ENCODE measurements around the gene NCEH1.
"Not testable (repeated sequence)": the region's sequence is repeated elsewhere in the genome, so short reads cannot be mapped to it uniquely, and the experiment has no call there.

The NCEH1 gene

DNA sequence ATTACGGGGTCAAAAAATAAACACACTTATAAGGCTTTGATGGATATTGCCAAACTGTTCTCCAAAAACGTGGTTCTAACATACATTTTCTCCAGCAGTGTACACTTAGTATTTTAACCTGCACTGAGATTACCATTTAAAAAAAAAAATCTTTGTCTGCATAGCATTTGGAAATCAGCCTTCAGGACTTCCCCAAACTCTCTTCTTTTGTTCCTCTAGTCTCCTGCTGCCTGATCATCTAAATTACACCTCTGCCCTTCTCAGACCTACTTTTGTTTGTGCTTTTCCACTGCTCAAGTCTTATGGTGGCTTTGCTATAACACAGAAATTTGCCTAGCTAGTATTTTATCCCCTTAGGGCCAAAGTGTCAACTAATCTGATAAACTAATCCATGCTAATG lies 3.8 kb downstream of the NCEH1 start:
- no peaks in the 10 kb centered on the region for H3K79me2 ChIP-seq (ENCODE audit: control insufficient read depth, insufficient read depth, low read length, poor library complexity)
- no peak overlapping the region for H2BK120ac ChIP-seq (ENCODE audit: insufficient read depth, low read length, poor library complexity)
- no peak overlapping the region for H2AK5ac ChIP-seq (ENCODE audit: low read length)
- no peak overlapping the region for H3K14ac ChIP-seq (ENCODE audit: low read length)
- no peak overlapping the region for H3K23ac ChIP-seq (ENCODE audit: low read length)
- no peak overlapping the region for H3K4ac ChIP-seq (ENCODE audit: low read depth, low read length)
- H3K4me1 ChIP-seq (ENCODE audit: control insufficient read depth in 1 of 2, insufficient read depth in 2 of 2, low read length in 2 of 2) = peaks cover 2 to 4% of the 10 kb centered on the region in 2 experiments
- H3K4me2 ChIP-seq (ENCODE audit: low read length) = no peak overlapping the region
- no peaks in the 10 kb centered on the region for H3K9me3 ChIP-seq (ENCODE audit: insufficient read depth, low read depth, low read length)
- H3K27me3 ChIP-seq (ENCODE audit: insufficient read depth, low read length) = no peaks in the 10 kb centered on the region
- no peak for DNase-seq
- no peak overlapping the region for H2BK12ac ChIP-seq (ENCODE audit: low read length)
- no peak overlapping the region for H4K8ac ChIP-seq (ENCODE audit: low read depth, low read length)
- H2BK5ac ChIP-seq (ENCODE audit: low read depth, low read length, poor library complexity) = no peak overlapping the region
- no peak overlapping the region for H4K91ac ChIP-seq (ENCODE audit: low read depth, low read length)
- no peak overlapping the region for H3K27ac ChIP-seq (ENCODE audit: low read depth, low read length)
- peaks cover 2% of the 10 kb centered on the region for H3K79me1 ChIP-seq (ENCODE audit: low read length)
- H4K12ac ChIP-seq (ENCODE audit: low read depth, low read length) = no peak overlapping the region
- H3K4me3 ChIP-seq (ENCODE audit: low read depth, low read length) = no peak overlapping the region
- no peak overlapping the region for H3K9ac ChIP-seq (ENCODE audit: low read length)
- H3K36me3 ChIP-seq (ENCODE audit: control insufficient read depth in 1 of 2, insufficient read depth in 2 of 2, low read length in 2 of 2) = no peaks in the 10 kb centered on the region
- no peak overlapping the region for H3K18ac ChIP-seq (ENCODE audit: low read length)
- no CpG with 5 or more reads among the region's 2 CpGs for WGBS (ENCODE audit: extremely low coverage, insufficient coverage, insufficient read length)
- H2AFZ ChIP-seq (ENCODE audit: insufficient read depth, low read length, poor library complexity) = no peak overlapping the region

DNA sequence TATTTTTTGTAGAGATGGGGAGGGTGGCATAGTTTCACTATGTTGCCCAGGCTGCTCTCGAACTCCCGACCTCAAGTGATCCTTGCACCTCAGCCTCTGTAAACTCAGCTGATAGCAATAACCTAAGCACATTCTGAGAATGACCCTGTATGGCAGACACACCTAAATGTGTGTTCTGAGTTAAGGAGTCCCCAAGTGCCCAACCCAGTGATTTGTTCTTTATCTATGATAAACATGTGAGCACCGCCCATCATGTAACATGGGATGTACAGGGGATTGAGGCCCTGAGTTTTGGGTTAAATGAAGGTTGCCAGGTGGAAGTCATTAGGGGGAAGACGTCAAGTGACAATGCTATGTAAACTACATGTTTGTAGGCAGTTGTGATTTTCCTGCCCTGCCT lies 5.7 kb downstream of the NCEH1 start:
- H2BK12ac ChIP-seq (ENCODE audit: low read length) = no peak overlapping the region
- no peaks in the 10 kb centered on the region for H3K79me2 ChIP-seq (ENCODE audit: control insufficient read depth, insufficient read depth, low read length, poor library complexity)
- H3K4ac ChIP-seq (ENCODE audit: low read depth, low read length) = no peak overlapping the region
- H4K12ac ChIP-seq (ENCODE audit: low read depth, low read length) = no peak overlapping the region
- H3K27ac ChIP-seq (ENCODE audit: low read depth, low read length) = no peak overlapping the region
- H4K91ac ChIP-seq (ENCODE audit: low read depth, low read length) = no peak overlapping the region
- no peak overlapping the region for H3K18ac ChIP-seq (ENCODE audit: low read length)
- no peak overlapping the region for H3K9ac ChIP-seq (ENCODE audit: low read length)
- no peak overlapping the region for H3K4me2 ChIP-seq (ENCODE audit: low read length)
- H4K8ac ChIP-seq (ENCODE audit: low read depth, low read length) = no peak overlapping the region
- no peaks in the 10 kb centered on the region for H3K79me1 ChIP-seq (ENCODE audit: low read length)
- no peak overlapping the region for H2AK5ac ChIP-seq (ENCODE audit: low read length)
- H3K36me3 ChIP-seq (ENCODE audit: control insufficient read depth in 1 of 2, insufficient read depth in 2 of 2, low read length in 2 of 2) = no peaks in the 10 kb centered on the region
- WGBS (ENCODE audit: extremely low coverage, insufficient coverage, insufficient read length) = no CpG with 5 or more reads among the region's 4 CpGs
- H3K14ac ChIP-seq (ENCODE audit: low read length) = no peak overlapping the region
- H3K23ac ChIP-seq (ENCODE audit: low read length) = no peak overlapping the region
- no peak overlapping the region for H2BK5ac ChIP-seq (ENCODE audit: low read depth, low read length, poor library complexity)
- H3K9me3 ChIP-seq (ENCODE audit: insufficient read depth, low read depth, low read length) = no peaks in the 10 kb centered on the region
- no peaks in the 10 kb centered on the region for H3K27me3 ChIP-seq (ENCODE audit: insufficient read depth, low read length)
- no peak overlapping the region for H2BK120ac ChIP-seq (ENCODE audit: insufficient read depth, low read length, poor library complexity)
- H3K4me1 ChIP-seq (ENCODE audit: control insufficient read depth in 1 of 2, insufficient read depth in 2 of 2, low read length in 2 of 2) = peaks cover 2% of the 10 kb centered on the region in 2 experiments
- H3K4me3 ChIP-seq (ENCODE audit: low read depth, low read length) = no peak overlapping the region
- no peak overlapping the region for H2AFZ ChIP-seq (ENCODE audit: insufficient read depth, low read length, poor library complexity)
- no peak for DNase-seq

DNA sequence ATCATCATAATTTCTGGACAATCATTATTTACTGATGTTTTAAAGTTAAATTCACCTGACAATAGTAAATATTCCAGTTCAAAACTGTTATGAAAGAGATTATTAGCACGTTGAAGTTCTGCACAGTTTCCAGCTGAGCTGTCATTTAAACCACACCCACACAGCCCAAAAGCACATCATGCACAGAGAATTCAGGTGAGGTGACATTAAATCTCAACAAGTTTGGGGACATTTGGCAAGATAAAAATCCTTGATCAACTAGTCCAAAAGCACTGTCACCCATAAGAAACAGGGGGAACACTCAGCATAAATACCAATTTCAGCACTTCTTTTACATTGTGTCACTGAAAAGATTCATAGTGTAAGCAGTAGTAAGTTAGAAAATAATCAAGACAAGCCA lies 6.9 kb downstream of the NCEH1 start:
- Histone ChIP-seq H4K12ac (ENCODE audit: low read depth, low read length) (no peak overlapping the region), H3K4me1 (ENCODE audit: control insufficient read depth in 1 of 2, insufficient read depth in 2 of 2, low read length in 2 of 2) (no peaks in the 10 kb centered on the region), H3K23ac (ENCODE audit: low read length) (no peak overlapping the region), H3K79me2 (ENCODE audit: control insufficient read depth, insufficient read depth, low read length, poor library complexity) (no peaks in the 10 kb centered on the region), H2AK5ac (ENCODE audit: low read length) (no peak overlapping the region), H3K4me2 (ENCODE audit: low read length) (no peak overlapping the region), H3K79me1 (ENCODE audit: low read length) (no peaks in the 10 kb centered on the region), H2BK5ac (ENCODE audit: low read depth, low read length, poor library complexity) (no peak overlapping the region), H2BK12ac (ENCODE audit: low read length) (no peak overlapping the region), H3K4me3 (ENCODE audit: low read depth, low read length) (no peak overlapping the region), H4K91ac (ENCODE audit: low read depth, low read length) (no peak overlapping the region), H3K27me3 (ENCODE audit: insufficient read depth, low read length) (no peaks in the 10 kb centered on the region), H3K9ac (ENCODE audit: low read length) (no peak overlapping the region), H3K14ac (ENCODE audit: low read length) (no peak overlapping the region), H2AFZ (ENCODE audit: insufficient read depth, low read length, poor library complexity) (no peak overlapping the region), H3K18ac (ENCODE audit: low read length) (no peak overlapping the region), H3K4ac (ENCODE audit: low read depth, low read length) (no peak overlapping the region), H3K9me3 (ENCODE audit: insufficient read depth, low read depth, low read length) (no peaks in the 10 kb centered on the region), H3K27ac (ENCODE audit: low read depth, low read length) (no peak overlapping the region), H4K8ac (ENCODE audit: low read depth, low read length) (no peak overlapping the region), H3K36me3 (ENCODE audit: control insufficient read depth in 1 of 2, insufficient read depth in 2 of 2, low read length in 2 of 2) (no peaks in the 10 kb centered on the region), H2BK120ac (ENCODE audit: insufficient read depth, low read length, poor library complexity) (no peak overlapping the region)
- no CpG with 5 or more reads among the region's 1 CpG for WGBS (ENCODE audit: extremely low coverage, insufficient coverage, insufficient read length)
- DNase-seq = no peak

DNA sequence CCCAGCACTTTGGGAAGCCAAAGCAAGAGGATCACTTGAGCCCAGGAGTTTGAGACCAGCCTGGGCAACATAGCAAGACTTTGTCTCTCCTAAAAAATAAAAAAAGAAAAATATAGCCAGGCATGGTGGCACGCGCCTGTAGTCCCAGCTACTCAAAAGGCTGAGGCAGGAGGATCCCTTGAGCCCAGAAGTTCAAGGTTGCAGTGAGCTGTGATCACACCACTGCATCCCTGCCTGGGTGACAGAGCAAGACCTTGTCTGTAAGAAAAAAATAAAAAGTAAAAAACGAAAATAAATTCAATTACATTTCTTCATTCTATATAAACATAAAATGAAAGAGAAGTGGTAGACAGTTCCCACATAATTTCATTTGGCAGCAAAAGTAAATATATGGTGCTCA lies 8.1 kb downstream of the NCEH1 start:
- H3K27me3 ChIP-seq (ENCODE audit: insufficient read depth, low read length); H3K4me3 ChIP-seq (ENCODE audit: low read depth, low read length); H4K91ac ChIP-seq (ENCODE audit: low read depth, low read length); H3K79me1 ChIP-seq (ENCODE audit: low read length); H3K27ac ChIP-seq (ENCODE audit: low read depth, low read length); H4K12ac ChIP-seq (ENCODE audit: low read depth, low read length); H2BK12ac ChIP-seq (ENCODE audit: low read length); H2BK5ac ChIP-seq (ENCODE audit: low read depth, low read length, poor library complexity); H3K4me2 ChIP-seq (ENCODE audit: low read length); H3K4ac ChIP-seq (ENCODE audit: low read depth, low read length); H2BK120ac ChIP-seq (ENCODE audit: insufficient read depth, low read length, poor library complexity); H4K8ac ChIP-seq (ENCODE audit: low read depth, low read length); H3K36me3 ChIP-seq (ENCODE audit: control insufficient read depth in 1 of 2, insufficient read depth in 2 of 2, low read length in 2 of 2); DNase-seq; H2AFZ ChIP-seq (ENCODE audit: insufficient read depth, low read length, poor library complexity); H2AK5ac ChIP-seq (ENCODE audit: low read length); H3K23ac ChIP-seq (ENCODE audit: low read length); H3K9me3 ChIP-seq (ENCODE audit: insufficient read depth, low read depth, low read length); H3K9ac ChIP-seq (ENCODE audit: low read length); H3K14ac ChIP-seq (ENCODE audit: low read length); H3K79me2 ChIP-seq (ENCODE audit: control insufficient read depth, insufficient read depth, low read length, poor library complexity); H3K18ac ChIP-seq (ENCODE audit: low read length); H3K4me1 ChIP-seq (ENCODE audit: control insufficient read depth in 1 of 2, insufficient read depth in 2 of 2, low read length in 2 of 2): not testable (repeated sequence)
- WGBS (ENCODE audit: extremely low coverage, insufficient coverage, insufficient read length) = no CpG with 5 or more reads among the region's 3 CpGs
